Measurements from ENCODE around the gene SCAPER.
"Not testable (repeated sequence)": the region's sequence is repeated elsewhere in the genome, so short reads cannot be mapped to it uniquely, and the experiment has no call there.

Gene SCAPER

DNA sequence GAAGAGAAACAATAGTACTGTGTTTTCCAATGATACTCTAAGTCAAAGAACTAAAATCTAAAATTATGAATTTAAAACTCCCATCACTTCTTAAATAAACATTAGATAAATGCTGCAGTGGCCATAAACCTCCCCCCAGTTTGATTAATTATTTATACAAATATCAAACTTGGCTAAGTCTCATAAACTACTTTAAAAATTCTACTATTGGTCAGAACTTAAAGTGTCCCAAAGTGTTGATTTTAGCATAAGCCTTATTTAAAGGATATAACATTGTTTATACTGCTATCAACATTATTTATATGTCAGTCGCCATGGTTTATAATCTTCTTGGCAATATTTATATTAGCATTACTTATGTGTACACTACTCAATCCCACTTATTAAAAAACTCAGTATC, 132.4 kb downstream of the SCAPER start:
- DNase-seq, result no peak

DNA sequence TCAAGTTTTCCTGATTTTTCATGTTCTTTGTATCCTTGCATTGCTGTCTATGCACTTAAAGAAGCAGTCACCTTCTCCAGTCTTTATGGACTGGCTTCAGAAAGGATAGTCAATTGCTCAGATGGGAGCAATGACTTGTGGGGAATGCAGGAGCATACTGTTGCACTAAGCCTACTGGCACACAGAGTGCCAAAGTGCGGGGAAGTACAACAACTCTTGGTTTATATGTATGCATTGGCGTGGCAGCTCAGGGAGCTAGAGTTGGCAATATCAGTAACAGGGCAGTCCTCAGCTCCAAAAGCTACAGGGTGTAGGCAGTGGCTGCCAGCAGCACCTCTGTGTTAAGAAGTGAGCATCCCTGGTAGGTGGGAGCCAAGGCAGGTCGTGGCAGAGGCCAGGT, 141.1 kb downstream of the SCAPER start:
- no peak for DNase-seq

DNA sequence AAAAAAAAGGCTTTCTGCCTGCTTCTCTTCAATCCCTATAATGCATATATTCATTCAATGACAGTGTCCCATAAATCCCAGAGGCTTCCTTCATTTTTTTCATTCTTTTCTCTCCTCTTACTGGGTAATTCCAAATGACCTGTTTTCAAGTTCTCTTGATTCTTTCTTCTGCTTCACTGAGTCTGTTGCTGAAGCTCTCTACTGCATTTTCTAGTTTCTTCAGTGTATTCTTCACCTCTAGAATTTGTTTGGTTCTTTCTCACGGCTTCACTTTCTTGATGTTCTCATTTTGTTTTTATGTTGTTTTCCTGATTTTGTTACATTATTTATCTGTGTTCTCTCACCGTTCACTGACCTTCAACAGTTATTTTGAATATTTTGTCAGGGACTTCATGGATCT, 141.6 kb downstream of the SCAPER start:
- no peak for DNase-seq

GRCh38 chr15:76756381-76756780, 148.8 kb downstream of the SCAPER start:
- no peak for DNase-seq

- no peak for DNase-seq
Observed at GRCh38 chr15:76753771-76754170, 151.4 kb downstream of the SCAPER start.

GRCh38 chr15:76753131-76753530, 152.0 kb downstream of the SCAPER start:
- no peak for DNase-seq

GRCh38 chr15:76752549-76752948, 152.6 kb downstream of the SCAPER start:
- no peak for DNase-seq

DNA sequence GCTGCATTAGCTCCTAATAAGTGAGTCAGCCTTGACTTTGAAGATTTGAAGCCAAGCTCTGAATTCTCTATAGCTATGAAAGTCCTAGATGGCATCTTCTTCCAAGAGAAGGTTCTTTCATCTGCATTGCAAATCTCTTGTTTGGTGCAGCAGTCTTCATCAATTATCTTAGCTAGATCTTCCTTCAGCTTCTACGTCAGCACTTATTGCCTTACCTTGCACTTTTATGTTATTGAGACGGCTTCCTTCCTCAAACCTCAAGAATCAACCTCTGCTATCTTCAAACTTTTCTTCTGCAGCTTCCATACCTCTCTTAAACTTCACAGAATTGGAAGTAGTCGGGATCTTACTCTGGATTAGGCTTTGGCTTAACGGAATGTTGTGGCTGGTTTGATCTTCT, 167.6 kb downstream of the SCAPER start:
- DNase-seq, result no peak

GRCh38 chr15:76732321-76732720, 172.8 kb downstream of the SCAPER start:
- DNase-seq, result not testable (repeated sequence)

GRCh38 chr15:76730262-76730661, 174.9 kb downstream of the SCAPER start:
- no peak for DNase-seq

- DNase-seq, result no peak
Observed at GRCh38 chr15:76718863-76719262, 186.3 kb downstream of the SCAPER start.

- DNase-seq, result no peak
Observed at GRCh38 chr15:76714950-76715349, 190.2 kb downstream of the SCAPER start.

DNA sequence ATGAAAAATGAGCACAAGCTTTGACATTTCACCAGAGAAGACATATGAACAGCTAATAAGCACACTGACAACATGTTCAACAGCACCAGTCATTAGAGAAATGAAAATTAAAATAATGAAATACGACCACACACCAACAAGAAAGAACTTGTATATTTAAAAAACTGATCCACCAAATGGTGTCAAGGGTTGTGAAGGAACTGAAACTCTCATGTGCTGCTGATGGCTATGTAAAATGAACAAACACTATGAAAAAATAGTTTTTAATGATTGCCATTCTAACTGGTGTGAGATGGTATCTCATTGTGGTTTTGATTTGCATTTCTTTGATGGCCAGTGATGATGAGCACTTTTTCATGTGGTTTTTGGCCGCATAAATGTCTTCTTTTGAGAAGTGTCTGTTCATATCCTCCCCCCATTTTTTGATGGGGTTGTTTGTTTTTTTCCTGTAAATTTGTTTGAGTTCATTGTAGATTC, 193.8 kb downstream of the SCAPER start:
- DNase-seq, result no peak

DNA sequence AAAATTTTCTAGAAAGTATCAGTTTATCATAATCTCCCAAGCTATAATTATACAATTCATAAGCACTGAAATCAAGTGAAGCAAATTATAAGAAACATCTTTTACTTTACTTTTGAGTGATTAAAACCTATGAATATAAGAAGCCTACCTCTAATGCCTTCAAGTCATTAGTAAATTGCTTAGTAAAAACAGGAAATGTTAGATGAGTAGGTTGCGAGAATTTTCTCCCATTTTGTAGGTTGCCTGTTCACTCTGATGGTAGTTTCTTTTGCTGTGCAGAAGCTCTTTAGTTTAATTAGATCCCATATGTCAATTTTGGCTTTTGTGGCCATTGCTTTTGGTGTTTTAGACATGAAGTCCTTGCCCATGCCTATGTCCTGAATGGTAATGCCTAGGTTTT, 201.1 kb downstream of the SCAPER start:
- DNase-seq, result not testable (repeated sequence)

GRCh38 chr15:76696840-76697239, 208.3 kb downstream of the SCAPER start:
- DNase-seq, result no peak

DNA sequence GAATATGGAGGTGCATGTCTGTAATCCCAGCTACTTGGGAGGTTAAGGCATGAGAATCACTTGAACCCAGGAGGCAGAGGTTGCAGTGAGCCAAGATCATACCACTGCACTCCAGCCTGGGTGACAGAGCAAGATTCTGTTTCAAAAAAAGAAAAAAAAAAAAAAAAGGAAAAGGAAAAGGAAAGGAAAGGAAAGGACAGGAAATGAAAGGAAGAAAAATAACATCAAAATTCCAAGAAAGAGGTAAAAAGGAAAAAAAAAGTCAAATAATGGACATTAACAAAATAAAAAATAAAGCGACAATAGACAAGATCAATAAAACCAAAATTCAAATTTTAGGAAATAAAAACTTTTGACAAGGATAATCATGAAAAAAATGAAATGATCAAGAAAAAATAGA, 212.6 kb downstream of the SCAPER start:
- DNase-seq, result not testable (repeated sequence)

DNA sequence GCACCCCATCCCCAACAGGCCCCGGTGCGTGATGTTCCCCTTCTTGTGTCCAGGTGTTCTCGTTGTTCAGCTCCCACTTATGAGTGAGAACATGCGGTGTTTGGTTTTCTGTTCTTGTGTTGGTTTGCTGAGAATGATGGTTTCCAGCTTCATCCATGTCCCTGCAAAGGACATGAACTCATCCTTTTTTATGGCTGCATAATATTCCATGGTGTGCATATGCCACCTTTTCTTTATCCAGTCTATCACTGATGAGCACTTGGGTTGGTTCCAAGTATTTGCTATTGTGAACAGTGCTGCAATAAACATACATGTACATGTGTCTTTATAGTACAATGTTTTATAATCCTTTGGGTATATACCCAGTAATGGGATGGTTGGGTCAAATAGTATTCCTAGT, 217.5 kb downstream of the SCAPER start:
- not testable (repeated sequence) for DNase-seq

DNA sequence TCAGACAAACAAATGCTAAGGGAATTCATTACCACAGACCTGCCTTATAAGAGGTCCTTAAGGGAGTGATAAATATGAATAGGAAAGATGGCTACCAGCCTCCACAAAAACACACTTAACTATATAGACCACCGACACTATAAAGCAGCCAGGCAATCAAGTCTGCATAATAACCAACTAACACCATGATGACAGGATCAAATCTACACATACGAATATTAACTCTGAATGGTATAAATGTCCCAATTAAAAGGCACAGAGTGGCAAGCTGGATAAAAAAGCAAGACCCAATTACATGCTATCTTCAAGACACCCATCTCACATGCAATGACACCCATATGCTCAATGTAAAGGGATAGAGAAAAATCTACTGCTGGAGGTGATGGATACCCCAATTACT, 221.1 kb downstream of the SCAPER start:
- no peak for DNase-seq

DNA sequence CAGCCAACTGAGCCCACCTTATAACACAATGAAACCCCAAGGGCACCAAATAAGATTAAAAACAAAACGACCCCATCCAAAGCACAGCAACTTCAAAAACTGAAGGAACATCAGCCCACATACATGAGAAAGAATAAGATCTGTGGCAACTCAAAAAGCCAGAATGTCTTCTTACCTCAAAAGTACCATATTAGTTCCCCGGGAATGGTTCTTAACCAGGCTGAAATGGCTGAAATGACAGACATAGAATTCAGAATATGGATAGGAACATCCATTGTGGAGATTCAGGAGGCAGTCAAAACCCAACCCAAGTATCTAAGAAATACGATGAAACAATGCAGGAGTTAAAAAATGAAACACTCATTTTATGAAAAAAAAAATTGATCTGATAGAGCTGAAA, 222.3 kb downstream of the SCAPER start:
- DNase-seq, result no peak

DNA sequence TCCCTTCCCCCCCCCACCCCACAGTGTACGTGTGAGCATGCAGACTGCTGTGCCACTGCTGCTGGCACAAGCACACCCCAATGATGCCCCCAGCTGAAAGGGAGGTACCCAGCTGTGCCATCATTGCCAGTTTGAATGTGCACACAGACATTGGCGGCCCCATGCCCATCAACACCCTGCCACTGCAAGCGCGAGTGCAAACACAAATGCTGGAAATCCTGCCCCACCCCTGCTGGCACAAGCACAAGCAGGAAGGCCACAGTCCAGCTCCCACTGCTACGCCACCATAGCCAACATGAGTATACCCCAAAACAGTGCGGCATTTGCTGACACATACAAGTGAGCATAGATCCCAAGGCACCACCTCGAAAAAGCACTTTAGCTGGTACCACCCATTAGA, 222.9 kb downstream of the SCAPER start:
- no peak for DNase-seq

- DNase-seq, result no peak
Observed at GRCh38 chr15:76678766-76679165, 226.4 kb downstream of the SCAPER start.

GRCh38 chr15:76674883-76675282, 230.3 kb downstream of the SCAPER start:
- DNase-seq, result no peak

- DNase-seq, result no peak
Observed at GRCh38 chr15:76669521-76670207, 235.5 kb downstream of the SCAPER start.

DNA sequence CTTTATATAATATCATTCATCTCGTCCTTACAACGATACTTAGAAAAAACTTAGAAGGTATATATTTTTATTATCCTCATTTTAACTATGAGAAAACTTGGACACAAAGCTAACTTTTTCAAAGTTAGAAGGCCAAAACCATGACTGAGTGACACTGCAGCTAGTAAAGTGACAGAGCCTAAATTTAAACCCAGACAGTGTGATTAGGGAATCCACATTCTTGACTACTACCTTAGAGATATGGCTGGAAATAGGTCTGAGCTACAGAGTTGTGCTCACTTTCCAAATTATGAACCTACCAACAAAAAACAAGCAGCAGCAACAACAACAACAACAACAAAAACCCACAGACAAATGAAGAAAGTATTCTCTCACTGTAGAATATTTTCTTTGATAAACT, 236.2 kb downstream of the SCAPER start:
- no peak for DNase-seq

Measured in NCI-H446 (cell line).